HepG2 (cell line): ENCODE measurements around the gene TMEM143. TPM values are rescaled to one million over a fixed set of nuclear protein-coding genes. Genes with fewer than 3 reads are reported as not detected.

Experiments
- AHDC1 ChIP-seq: sonication (generic); formaldehyde crosslinking; IDR thresholded peaks from 2 replicates; pipeline ENCODE4 v1.5.1; 2020; ENCODE audit warnings: mild to moderate bottlenecking, missing genetic modification reagents, borderline replicate concordance
- CBX5 ChIP-seq: sonication (generic); formaldehyde crosslinking; IDR thresholded peaks from 2 replicates; pipeline ENCODE4 v1.4.0; 2020; ENCODE audit warnings: missing genetic modification reagents, borderline replicate concordance
- GZF1 ChIP-seq: sonication (generic); formaldehyde crosslinking; IDR thresholded peaks from 2 replicates; pipeline ENCODE4 v1.5.1; 2020; ENCODE audit warnings: mild to moderate bottlenecking, missing genetic modification reagents
- NCOA2 ChIP-seq: sonication (generic); formaldehyde crosslinking; IDR thresholded peaks from 2 replicates; pipeline ENCODE4 v1.8.0; 2022; ENCODE audit warnings: inconsistent platforms
- NFE2L2 ChIP-seq: fragments of 150-350 bp; IDR thresholded peaks from 2 replicates; pipeline ENCODE4 v1.6.1; 2014; ENCODE audit warnings: low read length
- NFYB ChIP-seq: sonication (generic); formaldehyde crosslinking; IDR thresholded peaks from 2 replicates; pipeline ENCODE4 v1.4.0; 2020; ENCODE audit warnings: missing genetic modification reagents
- SP4 ChIP-seq: sonication (generic); formaldehyde crosslinking; IDR thresholded peaks from 2 replicates; pipeline ENCODE4 v1.8.1; 2023; ENCODE audit warnings: mild to moderate bottlenecking, missing genetic modification reagents
- TRIM24 ChIP-seq: sonication (generic); formaldehyde crosslinking; IDR thresholded peaks from 2 replicates; pipeline ENCODE4 v1.8.0; 2022; ENCODE audit warnings: mild to moderate bottlenecking, missing genetic modification reagents
- ZBTB38 ChIP-seq: sonication (generic); formaldehyde crosslinking; IDR thresholded peaks from 2 replicates; pipeline ENCODE4 v1.5.1; 2020; ENCODE audit warnings: mild to moderate bottlenecking, missing genetic modification reagents
- ZNF331 ChIP-seq: sonication (generic); formaldehyde crosslinking; IDR thresholded peaks from 2 replicates; pipeline ENCODE4 v1.4.0; 2020; ENCODE audit warnings: missing genetic modification reagents
- ZNF335 ChIP-seq: sonication (generic); formaldehyde crosslinking; IDR thresholded peaks from 2 replicates; pipeline ENCODE4 v1.4.0; 2020; ENCODE audit warnings: missing genetic modification reagents
- ZNF407 ChIP-seq: sonication (generic); formaldehyde crosslinking; IDR thresholded peaks from one replicate; pipeline ENCODE4 v1.5.1; 2020; ENCODE audit warnings: mild to moderate bottlenecking, missing genetic modification reagents; ENCODE audit errors: not compliant biosample characterization
- ZNF496 ChIP-seq: sonication (generic); formaldehyde crosslinking; IDR thresholded peaks from 2 replicates; pipeline ENCODE4 v1.8.1; 2023; ENCODE audit warnings: mild to moderate bottlenecking, moderate library complexity, missing genetic modification reagents; ENCODE audit not compliant: insufficient replicate concordance
- ZNF576 ChIP-seq: sonication (generic); formaldehyde crosslinking; IDR thresholded peaks from 2 replicates; pipeline ENCODE4 v1.4.0; 2020; ENCODE audit warnings: mild to moderate bottlenecking, missing genetic modification reagents
- ZNF777 ChIP-seq: sonication (generic); formaldehyde crosslinking; IDR thresholded peaks from 2 replicates; pipeline ENCODE4 v1.4.0; 2020; ENCODE audit warnings: missing genetic modification reagents
- ZSCAN20 ChIP-seq: sonication (generic); formaldehyde crosslinking; IDR thresholded peaks from 2 replicates; pipeline ENCODE4 v1.4.0; 2020; ENCODE audit warnings: missing genetic modification reagents, mild to moderate bottlenecking, borderline replicate concordance
- polyA plus RNA-seq, 8 experiments: library from polyadenylated mRNA; depleted of rRNA in 3 of 8; stranded (reverse) in 7 of 8; unstranded in 1 of 8; fragments of >200 nt; fragmentation: Illumina TruSeq in 4 of 8; extraction: Trizol in 4 of 8; gene quantifications; 2 replicates each; pipeline versions ENCODE4 v1.2.1 to v1.2.3, GENCODE V29; 2011 to 2016; ENCODE audit warnings: low read depth in 4 of 8, missing spikeins in 1 of 8, mixed read lengths in 1 of 8; ENCODE audit not compliant: insufficient read depth in 1 of 8
- total RNA-seq, 5 experiments: library from RNA; depleted of rRNA; stranded (reverse); fragments of >200 nt; fragmentation: Illumina TruSeq; extraction: Trizol; gene quantifications; 2 replicates each; pipeline ENCODE4 v1.2.3, GENCODE V29; 2016; ENCODE audit warnings: low read depth in 1 of 5

The TMEM143 gene
- total and polyA plus RNA-seq, 2 of the 13 experiments (the other 11 are each of a cell fraction or from before 2014, with no cell fraction given): 7.7 to 11.3 TPM

GRCh38 chr19:48400018-48400742, 36.4 kb upstream of the TMEM143 start (continued):
- no peak for TF ChIP-seq AHDC1 (CRISPR knock-in tag)
- TF ChIP-seq CBX5 (CRISPR knock-in tag): no peak
- TF ChIP-seq GZF1 (CRISPR knock-in tag): no peak
- peak; percentile 68; the same call in 1 of the 2 replicates for TF ChIP-seq SP4
- TF ChIP-seq ZNF407 (CRISPR knock-in tag): no peak
- no peak for TF ChIP-seq ZBTB38 (CRISPR knock-in tag)
- TF ChIP-seq ZNF496 (CRISPR knock-in tag): no peak
- TF ChIP-seq ZNF576: no peak
- no peak for TF ChIP-seq TRIM24 (CRISPR knock-in tag)
- TF ChIP-seq ZSCAN20 (CRISPR knock-in tag): no peak
- no peak for TF ChIP-seq ZNF331 (CRISPR knock-in tag)
- peak; percentile 90 for TF ChIP-seq ZNF335
- TF ChIP-seq NCOA2 (CRISPR knock-in tag): no peak
- TF ChIP-seq NFE2L2: no peak
- TF ChIP-seq NFYB (CRISPR knock-in tag): no peak
- no peak for TF ChIP-seq ZNF777 (CRISPR knock-in tag)
